Smooth muscle cell (in vitro differentiated cells): Measurements from ENCODE around the gene ARHGAP28. TPM values are rescaled to one million over a fixed set of nuclear protein-coding genes. Genes with fewer than 3 reads are reported as not detected.

ENCODE experiments used
- DNase-seq: peaks from one replicate; lab custom pipeline; 2025; ENCODE audit not compliant: unreplicated experiment; lab: John Stamatoyannopoulos, UW
- H2AFZ ChIP-seq: fragments of 200-600 bp; sonication (generic); 2 replicates; pipeline ENCODE4 v1.6.0; 2016; ENCODE audit warnings: antibody characterized with exemption, low read depth, mild to moderate bottlenecking
- H3F3A ChIP-seq: fragments of 200-600 bp; sonication (generic); 2 replicates; pipeline ENCODE4 v1.6.0; 2017; ENCODE audit warnings: antibody characterized with exemption, low read depth
- H3K27ac ChIP-seq: fragments of 200-600 bp; sonication (generic); 2 replicates; pipeline ENCODE4 v1.5.1; 2016; ENCODE audit warnings: low read depth, mild to moderate bottlenecking
- H3K27me3 ChIP-seq: fragments of 200-600 bp; sonication (generic); 2 replicates; pipeline ENCODE4 v1.6.1; 2016; ENCODE audit warnings: low read depth, mild to moderate bottlenecking
- H3K36me3 ChIP-seq: fragments of 200-600 bp; sonication (generic); 2 replicates; pipeline ENCODE4 v1.5.1; 2016; ENCODE audit warnings: low read depth
- H3K4me1 ChIP-seq: fragments of 200-600 bp; sonication (generic); 2 replicates; pipeline ENCODE4 v1.5.1; 2016; ENCODE audit warnings: low read depth
- H3K4me2 ChIP-seq: fragments of 200-600 bp; sonication (generic); 2 replicates; pipeline ENCODE4 v1.6.0; 2016; ENCODE audit warnings: mild to moderate bottlenecking
- H3K4me3 ChIP-seq: fragments of 200-600 bp; sonication (generic); 2 replicates; pipeline ENCODE4 v1.5.1; 2016; ENCODE audit warnings: mild to moderate bottlenecking
- H3K79me2 ChIP-seq: fragments of 200-600 bp; sonication (generic); 2 replicates; pipeline ENCODE4 v1.6.0; 2016; ENCODE audit warnings: low read depth, mild to moderate bottlenecking
- H3K9ac ChIP-seq: fragments of 200-600 bp; sonication (generic); 2 replicates; pipeline ENCODE4 v1.6.0; 2016; ENCODE audit warnings: low read depth
- H3K9me3 ChIP-seq: fragments of 200-600 bp; sonication (generic); replicated peaks from 2 replicates; pipeline ENCODE4 v1.5.1; 2016; ENCODE audit warnings: low read depth
- H4K20me1 ChIP-seq: fragments of 200-600 bp; sonication (generic); 2 replicates; pipeline ENCODE4 v1.6.0; 2016; ENCODE audit warnings: low read depth
- CTCF ChIP-seq: fragments of 200-600 bp; sonication (generic); IDR thresholded peaks from 2 replicates; pipeline ENCODE4 v1.5.1; 2017; ENCODE audit warnings: borderline replicate concordance, mild to moderate bottlenecking, antibody characterized with exemption; ENCODE audit not compliant: insufficient read depth, poor library complexity, severe bottlenecking
- WGBS: methylation state at CpG from one replicate; pipeline ENCODE4 v1.1.7; 2016; ENCODE audit warnings: low lambda C conversion rate; 5-methylcytosine and 5-hydroxymethylcytosine counted together
- polyA plus RNA-seq: library from polyadenylated mRNA; unstranded; fragments of >200 nt; fragmentation: Nextera tagmentation; extraction: Ambion mirVana; gene quantifications from 2 replicates; pipeline ENCODE4 v1.2.1, GENCODE V29; 2016
- total RNA-seq: library from RNA; depleted of rRNA; stranded (reverse); fragments of >200 nt; gene quantifications from 2 replicates; pipeline ENCODE4 v1.2.3, GENCODE V29; 2014

The ARHGAP28 gene
- total and polyA plus RNA-seq, 2 experiments from 2014 or later, result 16.2 to 27.7 TPM

GRCh38 chr18:6886797-6887330 lies 157.3 kb downstream of the ARHGAP28 start:
- Histone ChIP-seq H3K27me3 (no peaks in the 10 kb centered on the region), H3F3A (no peaks in the 10 kb centered on the region), H4K20me1 (no peaks in the 10 kb centered on the region), H3K4me3 (no peak overlapping the region), H3K9me3 (no peaks in the 10 kb centered on the region), H3K4me2 (no peak overlapping the region), H3K9ac (no peak overlapping the region), H3K4me1 (peaks cover under 1% of the 10 kb centered on the region), H3K27ac (no peak overlapping the region), H3K36me3 (no peaks in the 10 kb centered on the region), H2AFZ (no peak overlapping the region), H3K79me2 (no peaks in the 10 kb centered on the region)
- TF ChIP-seq CTCF, result no peak
- 90% methylated on average over 6 of the region's 6 CpGs for WGBS
- no peak for DNase-seq

- no peak overlapping the region for H2AFZ ChIP-seq
- no peak overlapping the region for H3K9ac ChIP-seq
- no peak overlapping the region for H3K4me2 ChIP-seq
- no peaks in the 10 kb centered on the region for H3K27me3 ChIP-seq
- WGBS, result 96% methylated on average over 3 of the region's 3 CpGs
- H3K79me2 ChIP-seq, result no peaks in the 10 kb centered on the region
- H3K36me3 ChIP-seq, result no peaks in the 10 kb centered on the region
- no peaks in the 10 kb centered on the region for H3K9me3 ChIP-seq
- no peaks in the 10 kb centered on the region for H3K4me1 ChIP-seq
- no peak for TF ChIP-seq CTCF
- DNase-seq, result no peak
- no peaks in the 10 kb centered on the region for H3F3A ChIP-seq
- no peaks in the 10 kb centered on the region for H4K20me1 ChIP-seq
- H3K4me3 ChIP-seq, result no peak overlapping the region
- no peak overlapping the region for H3K27ac ChIP-seq
These were observed 162.3 kb downstream of the ARHGAP28 start for GRCh38 chr18:6891788-6892187.

GRCh38 chr18:6901286-6901926 lies 171.9 kb downstream of the ARHGAP28 start:
- Histone ChIP-seq H2AFZ (no peak overlapping the region), H3K27me3 (no peaks in the 10 kb centered on the region), H3K27ac (no peak overlapping the region), H3K9ac (no peak overlapping the region), H3K4me1 (no peaks in the 10 kb centered on the region), H3K4me2 (no peak overlapping the region), H3K9me3 (peaks cover 9% of the 10 kb centered on the region), H3K36me3 (peaks cover 21% of the 10 kb centered on the region), H3F3A (no peaks in the 10 kb centered on the region), H3K79me2 (no peaks in the 10 kb centered on the region), H3K4me3 (no peak overlapping the region), H4K20me1 (no peaks in the 10 kb centered on the region)
- no peak for DNase-seq
- no peak for TF ChIP-seq CTCF
- WGBS, result 98% methylated on average over 3 of the region's 3 CpGs

DNA sequence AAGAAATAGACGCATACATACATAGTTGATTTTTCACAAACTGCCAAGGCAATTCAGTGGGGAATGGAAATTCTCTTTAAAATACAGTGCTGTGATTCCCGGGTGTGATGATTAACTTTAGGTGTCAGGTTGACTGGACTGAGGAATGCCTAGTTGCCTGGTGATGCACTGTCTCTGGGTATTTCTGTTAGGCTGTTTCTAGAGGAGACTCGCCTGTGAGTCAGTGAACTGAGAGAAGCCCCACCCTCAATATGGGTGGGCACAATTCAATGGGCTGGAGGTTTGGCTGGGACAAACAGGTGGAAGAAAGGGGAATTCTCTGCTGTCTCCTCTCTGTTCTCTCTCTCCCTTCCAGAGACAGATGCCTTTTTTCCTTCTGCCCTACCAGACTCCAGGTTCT lies 187.6 kb downstream of the ARHGAP28 start:
- Histone ChIP-seq H4K20me1 (no peaks in the 10 kb centered on the region), H3K9me3 (no peaks in the 10 kb centered on the region), H3K9ac (no peak overlapping the region), H3K4me3 (no peak overlapping the region), H3K79me2 (no peaks in the 10 kb centered on the region), H3K4me1 (no peaks in the 10 kb centered on the region), H2AFZ (no peak overlapping the region), H3K4me2 (no peak overlapping the region), H3K36me3 (no peaks in the 10 kb centered on the region), H3K27me3 (no peaks in the 10 kb centered on the region), H3K27ac (no peak overlapping the region), H3F3A (no peaks in the 10 kb centered on the region)
- 67% methylated on average over 3 of the region's 3 CpGs for WGBS
- DNase-seq, result no peak
- no peak for TF ChIP-seq CTCF
